GM18505 (cell line): ENCODE results near the gene COQ8A.

Source experiments
- ATAC-seq: cut with Tn5 transposase; IDR thresholded peaks from one replicate; pipeline ENCODE4 v1.9.1; 2021; ENCODE audit not compliant: unreplicated experiment
- POLR2A ChIP-seq: IDR thresholded peaks from 4 replicates; pipeline ENCODE4 v1.6.1; 2011; ENCODE audit warnings: borderline replicate concordance; ENCODE audit not compliant: insufficient read depth, insufficient read length; ENCODE audit errors: extremely low read depth

Gene COQ8A

DNA sequence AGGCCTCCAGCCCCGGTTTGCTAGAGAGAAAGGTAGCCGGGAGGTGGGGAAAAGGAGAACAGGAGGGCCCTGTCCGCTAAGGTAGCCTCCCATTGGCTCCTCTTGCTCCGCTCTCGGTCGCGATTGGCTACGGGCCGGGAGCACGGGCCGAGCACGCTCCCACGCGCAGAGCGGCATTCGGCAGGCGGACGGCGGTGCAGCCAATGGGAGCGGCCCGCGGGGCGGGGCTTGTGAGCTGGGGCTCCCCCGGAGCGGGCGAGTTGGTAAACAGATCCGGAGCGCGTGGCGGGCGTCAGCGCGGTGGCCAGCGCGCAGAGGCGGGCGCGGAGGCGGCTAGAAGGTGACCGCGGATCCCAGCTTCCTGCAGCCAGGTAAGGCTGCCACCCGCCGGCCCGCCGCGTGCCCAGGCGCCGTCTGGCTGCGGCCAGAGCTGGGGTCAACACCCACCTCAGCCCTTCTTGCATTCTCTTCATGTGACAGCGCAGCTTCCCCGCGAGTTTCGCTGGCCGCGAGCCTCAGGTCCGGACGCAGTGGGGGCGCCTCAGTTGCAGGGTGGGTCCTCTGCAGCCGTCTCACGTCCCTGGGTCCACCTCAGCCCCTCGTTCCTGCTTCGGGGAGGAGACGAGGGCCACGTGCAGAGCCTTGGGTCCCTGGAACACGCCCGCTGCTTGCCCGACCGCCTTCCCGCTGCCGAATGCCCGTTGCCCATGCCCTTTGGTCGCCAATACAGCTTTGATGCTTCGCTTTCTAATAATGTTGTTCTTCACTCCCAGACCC, at the start of gene COQ8A:
TSS of gene COQ8A (plus strand) at position 266 of the 777 bp plus-strand sequence. CDS start 21,092 bp downstream, outside the sequence.
- ATAC-seq = peak; percentile 93
- no peak for TF ChIP-seq POLR2A

GRCh38 chr1:226890331-226891108, 49.6 kb upstream of the COQ8A start:
- no peak for TF ChIP-seq POLR2A
- no peak for ATAC-seq

DNA sequence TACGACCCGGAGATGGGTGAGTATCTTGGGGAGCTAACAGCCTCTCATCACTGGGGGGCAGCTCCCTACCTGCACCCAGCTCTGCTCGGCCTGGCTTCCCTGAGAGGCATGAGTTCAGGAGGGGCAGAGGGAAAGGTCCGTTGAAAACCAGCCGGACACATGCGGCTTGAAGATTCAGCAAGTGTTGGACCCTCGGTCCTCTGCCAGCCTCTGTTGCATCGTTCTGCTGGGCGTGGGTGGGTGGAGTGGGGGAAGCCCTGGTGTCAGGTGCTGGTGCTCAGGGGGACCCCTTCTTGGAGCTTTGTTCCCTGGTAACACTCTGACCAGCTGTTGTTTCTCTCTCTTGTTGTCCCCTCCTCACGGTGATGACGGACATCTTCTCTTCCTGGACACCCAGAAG, 48.7 kb upstream of the COQ8A start:
- no peak for TF ChIP-seq POLR2A
- no peak for ATAC-seq

- TF ChIP-seq POLR2A = no peak
- ATAC-seq = no peak
Measured at GRCh38 chr1:226891846-226892523, 48.1 kb upstream of the COQ8A start.

- no peak for ATAC-seq
- no peak for TF ChIP-seq POLR2A
Measured at GRCh38 chr1:226892524-226892875, 47.6 kb upstream of the COQ8A start.

GRCh38 chr1:226893936-226894335, 46.2 kb upstream of the COQ8A start:
- no peak for ATAC-seq
- no peak for TF ChIP-seq POLR2A

GRCh38 chr1:226894826-226895225, 45.3 kb upstream of the COQ8A start:
- TF ChIP-seq POLR2A = no peak

DNA sequence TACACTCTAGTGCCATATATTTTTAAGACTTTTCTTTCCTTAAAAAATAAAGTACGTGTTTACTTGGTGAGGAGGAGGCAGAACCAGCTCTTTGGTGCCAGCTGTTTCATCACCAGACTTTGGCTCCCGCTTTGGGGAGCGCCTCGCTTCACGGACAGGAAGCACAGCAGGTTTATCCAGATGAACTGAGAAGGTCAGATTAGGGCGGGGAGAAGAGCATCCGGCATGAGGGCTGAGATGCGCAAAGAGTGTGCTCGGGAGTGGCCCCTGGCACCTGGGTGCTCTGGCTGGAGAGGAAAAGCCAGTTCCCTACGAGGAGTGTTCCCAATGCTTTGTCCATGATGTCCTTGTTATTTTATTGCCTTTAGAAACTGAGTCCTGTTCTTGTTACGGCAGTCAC, 44.5 kb upstream of the COQ8A start:
- no peak for ATAC-seq
- TF ChIP-seq POLR2A = no peak

More at GRCh38 chr1:226894826-226895225, 45.3 kb upstream of the COQ8A start:
- ATAC-seq = no peak

- no peak for ATAC-seq
- TF ChIP-seq POLR2A = no peak
Measured at GRCh38 chr1:226898246-226898645, 41.8 kb upstream of the COQ8A start.

- ATAC-seq = no peak
- TF ChIP-seq POLR2A = no peak
Measured at GRCh38 chr1:226901421-226901820, 38.7 kb upstream of the COQ8A start.

GRCh38 chr1:226902601-226903000, 37.5 kb upstream of the COQ8A start:
- no peak for ATAC-seq
- no peak for TF ChIP-seq POLR2A

DNA sequence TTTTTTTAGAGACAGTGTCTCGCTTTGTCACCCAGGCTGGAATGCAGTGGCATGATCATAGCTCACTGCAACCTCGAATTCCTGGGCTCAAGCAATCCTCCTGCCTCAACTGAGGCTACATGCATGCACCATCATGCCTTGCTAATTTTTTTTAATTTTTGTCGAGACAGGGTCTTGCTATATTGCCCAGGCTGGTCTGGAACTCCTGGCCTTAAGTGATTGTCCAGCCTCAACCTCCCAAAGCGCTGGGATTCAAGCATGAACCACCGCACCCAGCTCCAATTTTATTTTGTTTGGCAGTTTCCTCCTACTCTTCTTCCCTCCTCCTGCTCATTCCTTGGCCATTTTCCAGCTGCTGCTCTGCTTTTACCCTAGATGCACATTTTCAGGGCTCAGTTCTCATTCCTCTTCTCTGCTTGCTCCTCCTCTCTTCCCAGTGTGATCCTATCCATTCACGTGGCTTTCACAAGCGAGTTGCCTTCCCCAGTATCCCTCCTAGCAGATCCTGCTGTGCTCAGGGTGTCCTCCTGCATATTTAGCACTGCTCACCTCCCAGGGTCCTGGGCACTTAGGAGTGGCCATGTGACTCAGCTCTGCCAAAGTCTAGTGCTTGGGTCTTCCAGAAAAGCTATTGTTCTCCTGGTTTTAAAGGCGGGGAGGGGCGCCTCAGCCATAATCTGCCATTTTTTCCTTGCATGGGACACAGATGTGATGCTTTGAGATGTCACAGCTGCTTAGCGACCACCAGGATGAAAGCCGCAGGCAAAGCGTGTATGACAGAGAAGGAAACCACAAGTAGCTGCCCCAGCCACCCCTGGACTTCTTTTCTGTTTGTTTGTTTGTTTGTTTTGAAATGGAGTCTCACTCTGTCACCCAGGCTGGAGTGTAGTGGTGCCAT, 36.0 kb upstream of the COQ8A start:
- no peak for ATAC-seq
- no peak for TF ChIP-seq POLR2A

DNA sequence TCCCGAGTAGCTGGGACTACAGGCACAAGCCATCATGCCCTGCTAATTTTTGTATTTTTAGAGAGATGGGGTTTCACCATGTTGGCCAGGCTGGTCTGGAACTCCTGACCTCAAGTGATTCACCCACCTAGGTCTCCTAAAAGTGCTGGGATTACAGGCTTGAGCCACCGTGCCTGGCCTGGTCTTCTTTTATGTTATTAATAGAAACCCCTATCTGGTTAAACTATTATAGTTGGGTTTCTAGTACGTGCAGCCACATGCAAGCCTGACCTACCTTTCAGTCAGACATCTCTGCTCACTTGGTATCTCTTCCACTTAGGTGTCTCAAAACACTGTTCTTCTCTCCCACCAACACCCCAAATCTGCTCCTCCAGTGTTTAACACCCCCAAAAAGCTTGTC, 35.3 kb upstream of the COQ8A start:
- ATAC-seq = no peak
- no peak for TF ChIP-seq POLR2A

DNA sequence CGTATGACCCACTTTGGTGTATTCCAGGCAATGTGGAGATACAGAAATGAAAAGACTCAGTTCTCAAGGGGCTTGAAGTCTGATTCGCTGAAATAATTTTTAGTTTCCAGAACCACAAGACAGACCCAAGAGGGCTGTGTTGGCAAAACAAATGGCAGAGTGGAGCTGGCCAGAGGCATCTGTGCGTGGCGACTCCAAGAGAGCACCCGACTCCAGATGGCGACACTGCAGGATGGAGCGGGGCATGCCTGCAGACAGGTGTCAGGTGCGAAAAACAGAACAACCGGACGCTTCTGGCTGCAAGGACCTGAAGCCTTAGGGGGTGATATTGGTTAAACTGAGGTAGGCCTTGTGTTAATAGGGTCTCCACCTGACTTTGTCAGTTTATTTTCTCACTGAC, 31.7 kb upstream of the COQ8A start:
- TF ChIP-seq POLR2A = no peak
- no peak for ATAC-seq

- no peak for TF ChIP-seq POLR2A
- no peak for ATAC-seq
Measured at GRCh38 chr1:226908913-226909312, 31.2 kb upstream of the COQ8A start.
